GM19328 (cell line): ENCODE measurements around the gene FIBP.
A peak's percentile ranks its signal among the peaks of the same experiment; 100 is the strongest.

Experiments
- ATAC-seq: cut with Tn5 transposase; IDR thresholded peaks from one replicate; pipeline ENCODE4 v1.9.1; 2021; ENCODE audit warnings: mild to moderate bottlenecking, moderate library complexity; ENCODE audit not compliant: unreplicated experiment

FIBP gene

DNA sequence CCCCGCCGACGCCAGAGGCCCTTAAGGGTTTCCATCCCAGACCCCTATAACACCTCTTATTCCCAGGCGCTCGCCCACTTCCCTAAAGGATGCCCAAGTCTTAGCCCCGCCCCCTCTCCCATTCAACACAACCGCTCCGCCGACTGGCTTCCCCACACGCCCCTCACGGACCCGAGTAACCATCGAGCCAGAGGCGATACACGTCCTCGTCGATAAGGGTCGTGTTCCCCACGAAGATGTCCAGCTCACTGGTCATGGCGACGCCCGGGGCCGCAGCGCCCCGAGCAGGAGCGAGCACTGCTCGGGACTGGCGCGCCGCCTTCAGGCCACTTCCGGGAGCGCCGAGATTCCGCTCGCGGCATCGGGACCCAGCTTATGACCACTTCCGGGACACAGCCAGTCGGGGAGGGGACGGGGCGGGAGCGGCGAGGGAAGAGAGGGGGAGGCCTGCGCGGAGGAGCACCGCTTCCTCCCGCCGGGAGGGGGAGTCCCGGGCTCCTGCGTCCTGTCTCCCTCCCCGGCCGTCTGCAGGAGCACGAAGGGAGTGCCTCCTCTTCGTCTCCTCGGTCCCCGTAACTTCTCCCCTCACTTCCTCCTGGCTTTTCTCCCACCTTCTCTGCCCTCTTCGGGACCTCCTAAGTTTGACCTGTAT lies at the start of gene FIBP:
Gene FIBP, minus strand, starts transcription at position 309 of the 652 bp plus-strand sequence. Its CDS starts 53 bp downstream, at position 256.
- ATAC-seq = peak; percentile 52

DNA sequence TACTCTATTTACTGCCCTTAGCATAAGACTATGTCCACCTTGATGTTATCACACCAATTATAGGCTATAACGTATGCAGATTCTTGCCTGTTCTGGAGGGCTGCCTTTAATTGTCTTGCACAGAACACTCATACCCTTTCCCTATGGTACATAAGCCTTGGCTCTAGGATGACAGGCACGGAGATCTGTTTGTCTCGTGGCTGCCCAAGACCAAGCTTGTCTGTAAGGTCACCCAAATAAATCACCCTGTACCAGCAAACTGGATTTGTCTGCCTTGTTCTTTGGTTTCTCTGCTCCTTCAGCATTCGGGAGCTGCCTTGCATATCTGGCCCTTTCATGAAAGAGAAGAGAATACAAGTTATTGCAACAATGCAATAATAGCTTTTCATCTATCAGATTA lies 49.5 kb upstream of the FIBP start:
- no peak for ATAC-seq

DNA sequence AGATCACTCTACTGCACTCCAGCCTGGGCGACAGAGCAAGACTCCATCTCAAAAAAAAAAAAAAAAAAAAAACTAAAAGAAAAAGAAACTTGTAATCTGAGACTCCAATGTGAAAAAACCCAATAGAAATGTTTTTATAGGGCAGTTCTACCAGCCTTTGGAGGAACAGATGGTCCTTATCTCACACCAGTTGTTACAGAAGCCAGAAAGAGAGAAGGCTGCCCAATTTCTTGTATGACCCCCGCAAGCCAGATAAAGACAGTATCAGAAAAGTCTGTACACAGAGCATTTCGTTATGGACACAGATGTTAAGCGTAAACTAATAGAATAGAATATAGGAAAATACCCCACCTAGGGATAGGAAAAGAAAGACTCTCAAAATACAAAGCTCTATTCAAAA lies 45.7 kb upstream of the FIBP start:
- ATAC-seq = no peak

DNA sequence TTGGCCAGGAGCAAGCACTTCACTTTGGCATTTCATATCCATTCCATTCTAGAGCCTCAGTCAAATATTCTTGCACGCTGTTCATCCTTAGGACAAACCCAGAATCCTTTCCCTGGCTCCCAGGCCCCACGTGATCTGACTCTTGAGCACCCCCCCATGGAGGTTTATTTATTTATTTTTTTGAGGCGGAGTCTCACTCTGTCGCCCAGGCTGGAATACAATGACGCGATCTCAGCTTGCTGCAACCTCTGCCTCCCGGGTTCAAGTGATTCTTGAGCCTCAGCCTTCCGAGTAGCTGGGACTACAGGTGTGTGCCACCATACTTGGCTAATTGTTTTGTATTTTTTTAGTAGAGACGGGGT lies 44.3 kb upstream of the FIBP start:
- ATAC-seq = no peak

DNA sequence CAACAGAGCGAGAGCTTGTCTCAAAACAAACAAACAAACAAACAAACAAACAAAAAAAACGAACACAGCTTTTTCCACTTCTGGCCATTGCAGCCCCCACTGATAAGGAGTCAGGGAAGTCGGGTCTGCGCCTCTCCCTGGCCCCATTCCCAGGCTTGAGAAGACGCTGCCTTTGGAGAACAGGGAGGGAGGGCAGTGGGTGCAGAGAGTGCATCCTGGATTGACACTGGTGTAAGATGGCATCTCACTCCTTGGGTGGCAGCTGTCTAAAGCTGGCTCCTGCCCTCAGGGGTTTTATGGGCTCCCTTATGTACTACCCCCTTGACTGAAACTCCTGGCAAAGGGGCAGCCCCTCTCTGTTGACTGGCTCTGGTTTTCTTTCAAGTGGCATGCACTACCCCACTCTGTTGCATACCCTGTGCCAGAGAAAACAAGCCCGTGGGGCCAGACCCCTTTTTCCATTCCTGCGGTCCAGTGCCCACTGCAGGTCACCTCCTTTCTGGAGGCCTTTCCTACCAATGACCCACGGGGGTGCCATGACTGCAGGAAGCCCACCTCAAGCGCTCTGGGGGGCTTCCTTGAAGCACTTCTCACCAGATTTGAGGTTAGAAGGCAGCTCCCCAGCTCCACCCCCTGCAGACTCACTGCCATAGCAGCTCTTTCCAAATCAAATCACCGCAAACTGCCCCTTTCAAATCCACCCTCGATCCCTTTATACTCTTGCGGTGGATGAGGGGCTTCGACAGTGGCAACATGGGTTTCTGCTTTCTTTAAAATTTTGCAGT lies 43.7 kb upstream of the FIBP start:
- ATAC-seq = no peak

DNA sequence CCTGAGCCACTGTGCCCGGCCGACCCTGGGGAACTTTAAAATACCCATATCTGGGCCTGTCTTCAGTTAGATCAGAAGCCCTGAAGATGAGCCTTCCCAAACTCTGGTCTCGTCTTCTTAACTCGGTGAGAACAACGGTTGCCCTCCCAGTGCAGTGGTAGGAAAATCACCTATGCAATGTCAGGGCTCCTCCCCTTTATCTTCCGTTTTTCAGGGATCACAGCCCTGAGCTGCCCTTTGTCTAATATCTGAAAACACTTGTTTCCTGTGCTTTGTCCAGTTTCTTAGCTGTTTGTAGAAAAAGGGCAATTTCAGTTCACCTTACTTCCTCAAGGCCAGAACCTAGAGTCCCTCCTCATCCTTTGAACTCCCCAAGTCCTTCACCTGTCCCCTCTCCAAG lies 40.4 kb upstream of the FIBP start:
- no peak for ATAC-seq

DNA sequence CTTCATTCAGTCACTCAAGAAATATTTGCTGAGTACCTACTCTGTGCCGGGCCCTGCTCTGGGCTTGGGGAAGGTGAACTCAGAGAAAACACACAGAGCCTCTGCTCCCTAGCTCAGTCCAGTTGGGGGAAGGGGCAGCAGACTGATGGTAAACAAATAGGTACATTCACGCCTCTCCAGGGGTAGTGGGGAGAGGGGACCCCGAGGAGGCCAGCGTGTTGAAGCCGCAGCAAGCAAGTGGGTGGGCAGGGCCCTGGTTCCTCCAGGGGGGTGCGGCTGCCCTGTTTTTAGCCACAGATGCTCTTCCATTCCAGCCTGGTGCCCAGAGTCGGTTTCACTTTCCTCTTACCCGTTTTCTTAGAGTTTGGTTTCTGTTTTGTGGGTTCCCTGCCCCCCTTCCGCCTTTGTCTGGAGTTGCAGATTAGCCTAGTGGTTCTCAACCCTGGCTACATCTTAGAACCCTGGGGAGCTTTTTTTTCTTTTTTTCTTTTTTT lies 39.7 kb upstream of the FIBP start:
- no peak for ATAC-seq

DNA sequence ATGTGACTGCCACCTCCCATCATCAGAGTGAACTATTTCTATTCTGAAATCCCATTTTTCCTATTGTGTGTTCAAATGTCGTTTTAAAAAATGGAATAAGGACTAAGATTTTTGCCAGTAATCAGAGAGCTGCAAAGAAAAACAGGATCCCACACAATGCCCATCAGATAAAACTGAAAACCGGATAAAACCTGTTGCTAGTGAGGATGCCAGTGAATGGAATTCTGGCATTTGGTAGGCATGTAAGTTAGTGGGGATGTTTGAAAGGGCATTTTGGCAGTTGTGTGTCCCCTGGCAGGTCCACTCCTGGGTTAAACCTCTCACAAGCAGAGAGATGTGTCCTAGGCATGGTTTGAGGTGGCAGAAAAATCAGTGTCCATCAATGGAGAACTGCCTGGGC lies 37.1 kb upstream of the FIBP start:
- no peak for ATAC-seq

DNA sequence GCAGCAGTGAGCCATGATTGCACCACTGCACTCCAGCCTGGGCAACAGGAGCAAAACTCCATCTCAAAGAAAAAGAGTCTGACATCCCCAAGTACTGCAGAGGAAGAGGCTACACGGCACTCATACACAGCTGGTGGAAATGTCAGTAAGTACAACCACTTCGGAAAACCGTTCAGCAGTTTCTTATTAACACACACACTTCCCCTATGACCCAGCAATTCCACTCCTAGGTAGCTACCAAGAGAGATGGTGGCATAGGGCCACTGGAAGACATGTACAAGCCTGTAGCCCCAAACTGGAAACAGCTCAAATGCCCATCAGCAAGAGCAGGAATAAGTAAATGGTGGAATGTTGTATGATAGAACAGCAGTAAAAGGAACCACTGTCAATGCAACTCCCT lies 34.3 kb upstream of the FIBP start:
- no peak for ATAC-seq

DNA sequence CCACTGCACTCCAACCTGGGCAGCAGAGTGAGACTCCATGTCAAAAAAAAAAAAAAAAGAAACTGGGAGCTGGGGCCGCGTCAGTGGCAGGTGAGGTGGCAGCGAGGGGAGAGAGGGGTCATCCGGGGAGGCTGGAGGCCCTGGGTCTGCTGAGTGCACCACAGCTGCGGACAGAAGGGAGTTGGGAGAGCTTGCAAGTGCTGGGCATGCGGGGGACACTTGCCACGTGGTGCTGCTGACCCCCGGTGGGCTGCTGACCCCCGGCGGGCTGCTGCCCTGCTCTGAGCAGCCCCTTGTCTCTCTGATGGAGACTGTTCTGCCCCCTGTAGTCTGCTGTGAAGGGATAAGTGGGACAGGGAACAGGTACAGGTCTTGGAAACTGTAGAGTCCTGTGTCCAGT lies 33.6 kb upstream of the FIBP start:
- ATAC-seq = no peak

DNA sequence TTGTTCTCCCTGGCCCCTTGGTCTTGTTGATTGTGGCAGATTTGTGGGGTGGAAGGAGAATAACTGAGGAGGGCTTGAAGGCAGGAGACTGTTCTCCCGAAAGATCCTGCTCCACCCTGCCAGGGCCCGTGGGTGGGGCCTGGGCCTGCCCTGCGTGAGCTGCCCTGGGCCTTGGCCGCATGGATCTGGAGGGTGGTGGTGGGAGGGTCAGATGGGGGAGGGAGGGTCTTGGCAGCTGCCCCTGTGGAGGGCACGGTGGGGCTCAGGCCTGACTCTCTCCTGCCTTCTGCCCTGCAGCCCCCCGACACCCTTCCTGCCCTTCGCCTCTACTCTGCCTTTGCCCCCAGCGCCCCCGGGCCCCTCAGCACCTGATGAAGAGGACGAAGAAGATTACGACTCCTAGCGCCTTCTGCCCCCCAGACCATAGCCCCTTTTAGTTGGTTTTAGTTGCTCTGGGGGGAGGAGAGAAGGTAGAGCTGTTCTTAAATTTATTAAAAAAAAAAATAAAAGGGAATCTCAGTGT lies 32.8 kb upstream of the FIBP start:
- ATAC-seq = no peak

DNA sequence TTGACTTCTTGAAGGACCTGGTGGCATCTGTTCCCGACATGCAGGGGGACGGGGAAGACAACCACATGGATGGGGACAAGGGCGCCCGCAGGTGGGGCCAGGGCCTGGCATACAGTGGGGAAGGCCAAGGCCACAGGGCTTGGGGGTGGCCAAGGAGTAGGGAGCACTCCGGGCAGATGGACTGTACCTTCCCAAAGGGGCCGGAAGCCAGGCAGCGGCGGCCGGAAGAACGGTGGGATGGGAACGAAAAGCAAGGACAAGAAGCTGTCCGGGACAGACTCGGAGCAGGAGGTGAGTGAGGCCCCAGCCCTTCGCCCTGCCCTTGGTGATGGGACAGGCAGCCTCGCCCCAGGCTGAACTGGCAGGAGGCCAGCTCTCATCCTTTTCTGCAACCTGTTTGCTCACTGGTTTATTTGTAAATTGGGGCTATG lies 32.1 kb upstream of the FIBP start:
- ATAC-seq = no peak

DNA sequence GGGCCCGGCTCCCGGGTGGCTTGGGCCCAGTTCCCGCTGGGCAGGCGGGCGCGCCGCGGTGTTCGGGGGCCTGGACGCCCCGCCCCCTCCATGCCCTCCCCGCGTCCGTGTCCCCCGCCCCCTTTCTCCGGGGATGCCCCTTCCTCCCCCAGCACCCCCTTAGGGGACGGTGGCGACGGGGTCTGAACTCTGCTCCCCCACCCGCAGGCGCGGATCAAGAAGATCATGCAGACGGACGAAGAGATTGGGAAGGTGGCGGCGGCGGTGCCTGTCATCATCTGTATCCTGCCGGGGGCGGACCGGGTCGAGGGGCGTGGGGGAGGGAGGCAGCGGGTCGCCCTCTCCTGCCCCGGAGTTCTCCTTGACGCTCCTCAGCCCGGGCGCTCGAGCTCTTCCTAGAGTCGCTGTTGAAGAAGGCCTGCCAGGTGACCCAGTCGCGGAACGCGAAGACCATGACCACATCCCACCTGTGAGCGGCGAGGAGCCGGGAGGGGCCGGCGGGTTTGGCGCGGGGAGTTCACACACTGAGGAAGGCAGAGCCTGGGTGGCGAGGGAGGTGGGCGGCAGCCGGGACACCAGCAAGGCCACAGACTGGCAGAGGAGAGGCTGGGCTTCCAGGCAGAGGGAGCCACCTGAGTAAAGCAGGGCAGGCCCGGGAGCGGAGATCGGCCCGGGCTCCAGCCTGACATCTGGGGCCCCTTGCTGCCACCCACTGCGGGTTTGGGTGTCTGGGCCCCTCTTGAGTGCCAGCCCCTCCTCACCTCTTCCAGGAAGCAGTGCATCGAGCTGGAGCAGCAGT lies 31.5 kb upstream of the FIBP start:
- ATAC-seq = peak; percentile 34

DNA sequence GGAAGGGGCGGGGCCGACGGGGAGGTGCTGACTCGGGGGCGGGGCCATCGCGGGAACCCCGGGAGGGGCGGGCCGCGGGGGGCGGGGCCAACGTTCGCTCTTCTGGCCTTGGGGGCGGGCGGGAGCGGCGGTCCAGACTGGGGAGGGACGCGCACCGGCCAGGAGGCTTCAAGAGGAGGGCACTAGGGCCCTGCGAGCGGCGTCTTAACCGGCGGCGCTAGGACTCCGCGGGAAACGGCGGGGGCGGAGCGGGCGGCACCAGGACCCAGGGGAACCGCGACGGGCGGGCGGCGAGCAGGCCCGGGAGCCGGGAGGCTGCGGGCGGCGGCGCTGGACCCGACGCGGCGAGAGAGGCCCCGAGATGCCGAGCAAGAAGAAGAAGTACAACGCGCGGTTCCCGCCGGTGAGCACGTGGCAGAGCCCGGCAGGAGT lies 30.9 kb upstream of the FIBP start, which contains the start of gene DRAP1:
Gene DRAP1, plus strand, starts transcription at position 286 of the 432 bp plus-strand sequence. Its CDS starts 76 bp downstream, at position 362.
- peak; percentile 70 for ATAC-seq

DNA sequence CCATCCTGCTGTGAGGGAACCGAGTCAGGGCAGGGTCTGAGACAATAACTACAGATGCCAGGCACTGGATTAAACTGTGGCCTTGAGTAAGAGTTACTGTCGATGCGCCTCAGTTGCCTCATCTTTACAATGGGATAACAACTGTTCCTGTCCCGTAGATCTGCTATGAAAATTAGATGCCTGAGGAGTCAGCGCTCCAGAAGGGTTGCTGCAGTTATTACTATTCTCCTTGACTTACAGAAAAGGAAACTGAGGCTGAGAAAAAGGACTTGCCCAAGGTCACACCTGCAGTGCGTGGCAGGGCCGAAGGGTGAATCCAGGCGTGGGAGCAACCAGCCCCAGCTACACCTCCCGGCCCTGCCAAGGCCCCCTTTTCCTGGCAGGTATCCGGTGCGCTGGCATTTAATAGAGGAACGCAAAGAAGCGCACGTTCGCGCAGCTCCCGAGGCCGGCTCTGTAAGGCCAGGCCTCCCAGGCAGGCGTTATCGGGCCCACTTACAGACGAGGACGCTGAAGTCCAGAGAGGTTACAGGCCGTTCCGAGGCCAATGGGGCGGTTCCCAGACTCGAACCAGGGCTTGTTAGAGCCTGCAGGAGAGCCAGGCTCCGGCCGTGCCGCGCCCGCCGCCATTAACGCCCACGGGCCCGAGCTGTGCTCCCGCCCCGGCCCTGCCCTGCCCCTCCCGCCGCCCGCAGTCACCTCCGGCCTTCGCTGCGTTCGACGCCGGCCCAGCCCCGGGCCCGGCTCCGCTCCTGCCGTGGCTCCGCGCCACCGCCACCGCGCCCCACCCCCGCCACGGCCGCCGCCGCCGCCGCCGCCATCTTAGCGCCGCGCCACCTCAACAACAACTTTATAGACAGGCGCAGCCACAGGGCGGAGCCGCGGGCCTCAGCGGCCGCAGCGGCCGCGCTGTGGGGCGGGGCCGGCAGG lies 30.2 kb upstream of the FIBP start, which contains the start of gene C11orf68:
Gene C11orf68, minus strand, starts transcription at position 852 of the 930 bp plus-strand sequence. Its CDS starts 31 bp downstream, at position 821.
- ATAC-seq = peak; percentile 43

DNA sequence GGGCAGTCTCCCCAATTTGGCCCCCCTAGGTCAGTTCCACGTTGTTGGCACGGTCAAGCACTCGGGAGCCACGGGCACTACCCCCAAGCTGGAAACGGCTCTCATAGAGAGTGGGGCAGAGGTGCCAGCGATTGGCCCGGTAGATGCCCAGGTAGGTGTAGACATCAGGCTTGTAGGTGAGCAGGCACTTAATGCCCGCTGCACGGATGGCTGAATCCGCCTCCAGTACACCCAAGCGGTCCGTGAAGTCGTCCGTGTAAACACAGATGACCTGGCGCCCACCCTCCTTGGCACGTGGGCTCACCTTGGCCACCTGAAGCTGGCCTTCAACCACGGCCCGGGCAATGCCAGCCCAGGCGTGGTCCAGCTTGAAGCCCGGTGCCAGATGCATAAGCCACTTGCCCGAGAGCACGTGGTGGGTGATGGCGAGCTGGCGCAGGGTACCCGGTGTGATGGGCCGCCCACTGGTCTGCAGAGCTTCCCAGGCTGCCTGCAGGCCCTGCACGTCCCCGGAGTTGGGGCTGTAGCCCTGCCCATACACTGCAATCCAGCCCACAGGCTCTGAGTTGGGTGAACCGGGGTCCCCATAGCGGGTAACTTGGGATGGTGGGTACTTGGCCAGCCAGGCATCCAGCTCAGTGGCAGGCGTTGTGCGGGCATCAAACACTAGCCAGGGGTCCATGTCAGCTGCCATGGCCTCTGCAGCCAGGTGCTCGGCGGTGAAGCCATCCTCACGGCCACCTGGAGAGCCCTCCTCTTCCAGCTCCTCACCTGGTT lies 29.4 kb upstream of the FIBP start:
- ATAC-seq = no peak

DNA sequence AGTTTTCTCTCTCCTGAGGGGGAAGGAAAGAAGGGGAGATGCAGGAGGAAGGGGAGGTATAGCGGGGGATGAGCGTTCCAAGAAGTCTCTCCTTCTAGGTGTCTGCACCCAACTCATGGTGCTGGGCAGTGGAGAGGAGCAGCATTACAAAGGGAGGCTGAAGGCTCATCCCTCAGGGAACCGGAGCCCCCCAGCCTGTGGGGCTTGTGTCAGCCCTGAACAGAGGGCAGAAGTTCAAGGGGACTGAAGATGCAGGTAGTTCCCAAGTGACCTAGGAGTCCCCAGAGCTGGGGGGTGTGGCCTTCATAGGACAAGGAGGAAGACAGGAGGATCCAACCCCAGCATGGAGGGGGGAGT lies 28.8 kb upstream of the FIBP start:
- no peak for ATAC-seq

DNA sequence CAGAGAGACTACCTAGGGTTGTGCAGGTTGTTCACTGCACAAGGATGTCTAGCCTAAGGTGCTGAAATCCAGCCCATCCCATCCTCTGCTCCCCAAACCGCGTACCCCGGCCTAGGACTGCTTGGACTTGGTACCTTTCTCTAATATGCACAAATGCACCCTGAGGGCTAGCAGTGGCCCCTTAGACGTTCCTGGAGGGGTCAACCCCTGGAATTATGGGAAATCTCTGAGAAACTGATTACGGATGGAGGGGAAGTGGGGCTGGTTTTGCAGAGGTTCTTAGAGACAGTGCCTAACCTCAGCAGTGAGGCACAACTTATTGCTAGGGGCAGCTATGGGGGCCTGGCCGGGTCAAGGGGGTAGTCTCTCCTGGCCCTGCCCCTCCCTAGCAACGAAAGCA lies 28.1 kb upstream of the FIBP start:
- ATAC-seq = no peak

DNA sequence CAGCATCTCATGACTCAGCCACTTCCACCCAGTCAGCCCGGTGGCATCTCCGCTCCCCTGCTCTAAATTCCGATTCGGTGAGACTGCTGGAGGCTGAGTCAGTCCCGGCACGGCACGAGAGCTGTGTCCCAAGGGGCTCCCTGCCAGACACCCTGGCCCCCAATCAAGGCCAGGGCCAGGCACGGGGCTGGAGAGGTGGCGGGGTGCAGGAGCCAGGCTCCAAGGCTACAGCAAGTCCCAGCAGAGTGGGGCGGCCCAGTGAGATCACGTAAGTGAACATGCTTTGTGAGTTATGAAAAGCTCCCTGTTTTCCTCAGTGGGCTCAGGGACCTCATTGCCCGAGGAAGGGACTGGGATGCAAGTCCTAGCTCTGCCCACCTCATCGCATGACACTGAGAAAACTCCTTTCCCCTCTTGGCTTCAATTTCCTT lies 27.6 kb upstream of the FIBP start:
- ATAC-seq = no peak
